Psoas muscle (tissue), 8 donors: Measurements from ENCODE around the gene C12orf56. TPM values are rescaled to one million over a fixed set of nuclear protein-coding genes. Genes with fewer than 3 reads are reported as not detected.

Source experiments
- ATAC-seq, 4 donors: fragments of 200-7000 bp; cut with Tn5 transposase; one replicate each; pipeline ENCODE4 v1.9.1; 2020; ENCODE audit warnings: moderate library complexity in 3 of 4, mild to moderate bottlenecking in 2 of 4
- DNase-seq, 2 donors: peaks; one replicate each; pipeline ENCODE4 v3.0.0-alpha.2; 2020
- H3K27ac ChIP-seq: fragments of 200-600 bp; one replicate; pipeline ENCODE4 v1.8.0; 2022
- H3K27me3 ChIP-seq, 3 donors: fragments of 200-600 bp in 1 of 3; one replicate each; pipeline versions ENCODE4 v1.6.1 to v1.8.0; 2013 to 2022; ENCODE audit warnings: low read length in 2 of 3, mild to moderate bottlenecking in 2 of 3, moderate library complexity in 1 of 3; ENCODE audit not compliant: insufficient read depth in 3 of 3
- H3K36me3 ChIP-seq, 2 donors: fragments of 200-600 bp in 1 of 2; one replicate each; pipeline versions ENCODE4 v1.6.1 to v1.8.0; 2013 to 2022; ENCODE audit warnings: low read depth in 1 of 2, mild to moderate bottlenecking in 1 of 2, moderate library complexity in 1 of 2; ENCODE audit not compliant: insufficient read depth in 1 of 2
- H3K4me1 ChIP-seq: fragments of 200-600 bp; one replicate; pipeline ENCODE4 v1.8.0; 2022
- H3K4me3 ChIP-seq: fragments of 200-600 bp; one replicate; pipeline ENCODE4 v1.8.0; 2022; ENCODE audit warnings: mild to moderate bottlenecking
- H3K9me3 ChIP-seq: fragments of 200-600 bp; one replicate; pipeline ENCODE4 v1.8.0; 2022
- whole genome bisulfite sequencing, 3 donors: extraction: QIAGEN DNeasy Blood & Tissue Kit; methylation state at CpG; one replicate each; pipeline versions ENCODE4 v1.1.6 to v1.1.7; 2013; 5-methylcytosine and 5-hydroxymethylcytosine counted together
- intact Hi-C, 2 donors: fragments of 100-400 bp; cut with DNase I; formaldehyde crosslinking; loops; one replicate each; pipeline versions ENCODE4 v1.11.0 to v1.14.2; 2022
- polyA plus RNA-seq, 3 donors: library from polyadenylated mRNA; stranded (reverse); fragments of 200-250 nt; gene quantifications; one replicate each; pipeline ENCODE4 v1.2.3, GENCODE V29; 2013
- total RNA-seq, 4 donors: library from RNA; stranded (reverse); fragmentation: NEBNext Ultra II Directional in 2 of 4; extraction: Animal tissue kit (Norgen Biotek cat#: 25700) in 2 of 4; gene quantifications; one replicate each; pipeline versions ENCODE4 v1.2.1 to v1.2.4, GENCODE V29; 2021 to 2023
- TF ChIP-seq, protein P1 (sequence below): fragments of 200-600 bp; IDR thresholded peaks from one replicate; pipeline ENCODE4 v1.8.0; 2022; ENCODE audit warnings: antibody characterized with exemption
- donor health status: healthy with polysubstance abuse.
- donor health status: DM: no; HTN: no; CAD: no; lungs with moderate emphysema.
- donor health status: Bipolar disorder and iron deficiency.
- donor health status: healthy.
- donor health status: DM: yes; HTN: yes; CAD: no.
- donor health status: DM: no; HTN: no; CAD: no.
- donor health status: DM: no; HTN: no; CAD: no.
- donor health status: DM: yes; HTN: yes; CAD: no.

The C12orf56 gene
- total and polyA plus RNA-seq, 7 donors = 0.09 TPM; not detected in 6

DNA sequence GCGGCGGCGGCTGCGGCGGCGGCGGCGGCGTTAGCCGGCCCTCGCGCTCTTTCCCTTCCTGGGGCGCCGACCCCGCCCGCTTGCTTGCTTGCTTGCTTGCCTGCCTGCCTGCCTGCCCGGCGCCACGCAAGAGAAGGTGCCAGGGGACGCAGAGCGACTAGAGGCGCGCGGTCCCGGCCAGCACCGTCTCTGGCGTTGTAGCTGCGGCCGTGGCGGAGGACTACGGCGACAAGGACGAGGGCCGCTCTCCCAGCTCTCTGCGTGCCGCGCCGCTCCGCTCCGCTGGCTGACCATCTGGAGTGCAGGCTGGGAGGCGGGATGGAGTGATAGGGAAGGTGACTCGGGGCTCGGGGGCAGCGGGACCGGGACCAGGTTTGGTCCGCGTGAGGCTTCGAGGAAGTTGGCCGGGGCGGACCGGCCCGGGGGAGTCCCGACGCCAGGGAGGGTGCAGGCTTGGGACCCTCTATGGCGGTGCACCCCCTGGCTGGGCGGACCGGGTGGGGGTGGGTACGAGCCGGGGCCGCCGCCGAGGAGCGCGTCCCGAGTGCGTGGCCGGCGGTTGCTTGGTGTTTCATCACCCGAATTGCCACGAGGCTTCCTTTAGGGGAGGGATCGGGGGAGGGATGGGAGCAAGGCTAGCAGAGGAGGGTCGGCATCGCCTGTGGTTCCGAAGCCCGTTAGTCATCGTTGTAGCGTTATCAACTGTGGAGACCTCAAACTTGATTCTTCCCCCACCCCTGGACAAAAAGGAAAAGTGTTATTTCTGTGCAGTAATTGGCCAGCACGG lies 14.1 kb upstream of the C12orf56 start:
- H3K27ac ChIP-seq = peak overlapping the region; percentile 99
- no peaks in the 10 kb centered on the region for H3K9me3 ChIP-seq
- DNase-seq (peak in 1 of 2 donors; percentile 69), ATAC-seq (peak; percentile 59 to 76 (median 64))
- intact Hi-C loops = loop anchor here (5.0 to 10.0 kb wide), 2 partner anchors 48 to 180 kb away; partner anchors contain the start of genes TBK1 (in 2 of the 2) and KICS2 (in 1 of the 2)
- peak overlapping the region; percentile 99 for H3K4me3 ChIP-seq
- TF ChIP-seq, protein P1, sequence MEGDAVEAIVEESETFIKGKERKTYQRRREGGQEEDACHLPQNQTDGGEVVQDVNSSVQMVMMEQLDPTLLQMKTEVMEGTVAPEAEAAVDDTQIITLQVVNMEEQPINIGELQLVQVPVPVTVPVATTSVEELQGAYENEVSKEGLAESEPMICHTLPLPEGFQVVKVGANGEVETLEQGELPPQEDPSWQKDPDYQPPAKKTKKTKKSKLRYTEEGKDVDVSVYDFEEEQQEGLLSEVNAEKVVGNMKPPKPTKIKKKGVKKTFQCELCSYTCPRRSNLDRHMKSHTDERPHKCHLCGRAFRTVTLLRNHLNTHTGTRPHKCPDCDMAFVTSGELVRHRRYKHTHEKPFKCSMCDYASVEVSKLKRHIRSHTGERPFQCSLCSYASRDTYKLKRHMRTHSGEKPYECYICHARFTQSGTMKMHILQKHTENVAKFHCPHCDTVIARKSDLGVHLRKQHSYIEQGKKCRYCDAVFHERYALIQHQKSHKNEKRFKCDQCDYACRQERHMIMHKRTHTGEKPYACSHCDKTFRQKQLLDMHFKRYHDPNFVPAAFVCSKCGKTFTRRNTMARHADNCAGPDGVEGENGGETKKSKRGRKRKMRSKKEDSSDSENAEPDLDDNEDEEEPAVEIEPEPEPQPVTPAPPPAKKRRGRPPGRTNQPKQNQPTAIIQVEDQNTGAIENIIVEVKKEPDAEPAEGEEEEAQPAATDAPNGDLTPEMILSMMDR = no peak
- WGBS, 3 donors = 0 to 1% (median 0%) methylated on average over 65 to 78 of the region's 78 CpGs
- H3K27me3 ChIP-seq = no peaks in the 10 kb centered on the region
- H3K4me1 ChIP-seq = peaks cover 8% of the 10 kb centered on the region
- H3K36me3 ChIP-seq = peaks cover 0 to under 1% of the 10 kb centered on the region in 2 donors

DNA sequence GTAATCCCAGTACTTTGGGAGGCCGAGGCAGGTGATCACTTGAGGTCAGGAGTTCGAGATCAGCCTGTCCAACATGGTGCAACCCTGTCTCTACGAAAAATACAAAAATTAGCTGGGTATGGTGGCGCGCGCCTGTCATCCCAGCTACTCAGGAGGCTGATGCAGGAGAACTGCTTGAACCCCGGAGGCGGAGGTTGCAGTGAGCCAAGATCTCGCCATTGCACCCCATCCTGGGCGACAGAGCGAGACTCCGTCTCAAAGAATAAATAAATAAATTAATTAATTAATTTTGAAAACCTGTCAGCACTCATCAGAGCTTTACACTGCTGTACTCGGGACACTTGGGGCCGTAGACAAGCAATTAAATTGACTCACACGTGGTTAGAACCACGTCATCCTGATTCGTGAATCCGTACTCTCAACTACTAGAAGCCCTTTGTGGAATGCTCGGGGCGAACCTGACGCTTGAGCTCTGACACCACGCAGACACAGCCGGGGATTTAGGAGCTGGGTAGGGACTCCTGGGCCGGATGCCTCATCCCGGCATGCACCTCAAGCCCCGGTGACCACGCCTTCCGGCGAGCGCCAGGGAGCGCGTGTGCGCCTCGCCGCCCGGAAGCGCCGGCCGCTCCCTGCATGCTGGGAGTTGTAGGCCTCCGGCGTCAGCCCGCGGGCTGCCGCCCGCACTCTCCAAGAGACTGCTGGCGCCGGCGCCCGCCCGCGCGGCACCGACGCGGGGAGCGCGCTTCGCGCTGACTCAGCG lies 13.3 kb upstream of the C12orf56 start, which contains the start of gene XPOT:
XPOT (plus strand) TSS at position 686 of the 763 bp plus-strand sequence. CDS start 5,644 bp downstream, outside the sequence.
- peak; percentile 96 to 98 for DNase-seq
- H3K27ac ChIP-seq = peak within 1 kb of the TSS; percentile 99
- peaks cover 8% of the 10 kb centered on the region for H3K4me1 ChIP-seq
- H3K9me3 ChIP-seq = no peaks in the 10 kb centered on the region
- H3K4me3 ChIP-seq = peak within 1 kb of the TSS; percentile 99
- intact Hi-C loops = loop anchor here in 1 of 2 donors (10.0 kb wide), 1 partner anchor 179 kb away; the partner anchor contains the start of gene KICS2
- WGBS, 3 donors = 11 to 13% (median 12%) methylated on average over 54 to 60 of the region's 60 CpGs
- TF ChIP-seq, protein P1 = no peak
- ATAC-seq = peak; percentile 95 to 96 (median 96)
- no peaks in the 10 kb centered on the region for H3K36me3 ChIP-seq
- H3K27me3 ChIP-seq = no peaks in the 10 kb centered on the region

DNA sequence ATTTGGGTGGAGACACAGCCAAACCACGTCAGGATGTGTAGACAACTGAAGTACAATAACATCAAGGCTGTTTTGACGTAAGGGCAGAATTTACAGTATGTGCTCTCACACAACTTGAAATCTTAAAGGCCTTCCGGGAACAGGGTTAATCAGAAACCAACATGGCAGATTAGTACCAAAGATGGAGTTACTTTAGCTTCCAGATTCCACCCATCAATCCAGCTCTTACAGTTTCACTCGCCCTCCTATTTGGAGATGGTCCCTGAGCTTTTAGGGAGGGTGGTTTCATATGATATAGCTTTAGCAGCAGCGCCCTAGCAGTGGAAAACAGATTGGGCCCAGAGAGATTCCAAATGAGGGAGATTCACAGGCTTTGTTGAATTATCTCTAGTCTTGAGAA lies 11.6 kb upstream of the C12orf56 start:
- Histone ChIP-seq H3K4me1 (peaks cover 8% of the 10 kb centered on the region), H3K27ac (no peak overlapping the region), H3K9me3 (no peaks in the 10 kb centered on the region), H3K27me3 (no peaks in the 10 kb centered on the region), H3K4me3 (no peak overlapping the region), H3K36me3 (no peaks in the 10 kb centered on the region)
- ATAC-seq (no peak), DNase-seq (no peak)
- 87 to 92% (median 90%) methylated on average over 5 of the region's 5 CpGs for whole genome bisulfite sequencing, 3 donors
- intact Hi-C loops = loop anchor here in 1 of 2 donors (10.0 kb wide), 1 partner anchor 177 kb away; the partner anchor contains the start of gene KICS2
- TF ChIP-seq, protein P1 = no peak

DNA sequence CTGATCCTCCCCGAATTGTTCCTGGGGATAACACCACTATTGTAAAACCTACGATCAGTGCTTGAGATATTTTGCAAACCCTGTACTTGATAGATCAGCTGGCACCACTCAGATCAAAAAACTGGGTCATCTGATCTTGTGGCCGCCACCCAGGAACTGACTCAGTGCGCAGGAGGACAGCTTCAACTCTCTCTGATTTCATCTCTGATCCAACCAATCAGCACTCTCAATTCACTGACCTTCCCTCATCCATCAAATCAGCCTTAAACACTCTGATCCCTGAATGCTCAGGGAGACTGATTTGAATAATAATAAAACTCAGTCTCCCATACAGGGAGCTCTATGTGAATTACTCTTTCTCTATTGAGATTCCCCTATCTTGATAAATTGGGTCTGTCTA lies 9.5 kb upstream of the C12orf56 start:
- TF ChIP-seq, protein P1 = no peak
- DNase-seq (no peak), ATAC-seq (no peak)
- Histone ChIP-seq H3K27ac (no peak overlapping the region), H3K27me3 (no peaks in the 10 kb centered on the region), H3K36me3 (no peaks in the 10 kb centered on the region), H3K9me3 (no peaks in the 10 kb centered on the region), H3K4me3 (no peak overlapping the region), H3K4me1 (no peaks in the 10 kb centered on the region)
- intact Hi-C loops = loop anchor here in 1 of 2 donors (10.0 kb wide), 1 partner anchor 175 kb away; the partner anchor contains the start of gene KICS2
- 47 to 67% (median 49%) methylated on average over 4 of the region's 4 CpGs for WGBS, 3 donors
